Progenitor cell of endocrine pancreas (in vitro differentiated cells): ENCODE data around the gene FAXDC2. TPM values are rescaled to one million over a fixed set of nuclear protein-coding genes. Genes with fewer than 3 reads are reported as not detected.

Experiments used
- DNase-seq: peaks from one replicate; pipeline ENCODE4 v3.0.0; 2021; ENCODE audit warnings: low spot score; ENCODE audit not compliant: unreplicated experiment
- H3K27ac Mint-ChIP-seq: 2 replicates; pipeline ENCODE4 v1.8.0; 2021; ENCODE audit warnings: mild to moderate bottlenecking, moderate library complexity, mixed read lengths
- H3K27me3 Mint-ChIP-seq: 2 replicates; pipeline ENCODE4 v1.8.0; 2021; ENCODE audit warnings: mixed read lengths
- H3K36me3 Mint-ChIP-seq: 2 replicates; pipeline ENCODE4 v1.8.0; 2022; ENCODE audit warnings: mixed read lengths; ENCODE audit not compliant: insufficient read depth
- H3K4me1 Mint-ChIP-seq: 2 replicates; pipeline ENCODE4 v1.8.0; 2021; ENCODE audit warnings: low read depth, mixed read lengths
- H3K4me3 Mint-ChIP-seq: 2 replicates; pipeline ENCODE4 v1.8.0; 2021; ENCODE audit warnings: low read depth, mild to moderate bottlenecking, moderate library complexity, mixed read lengths
- H3K9me3 Mint-ChIP-seq: 2 replicates; pipeline ENCODE4 v1.8.0; 2021; ENCODE audit warnings: low read depth, mixed read lengths
- total RNA-seq: library from RNA; stranded (reverse); gene quantifications from 2 replicates; pipeline ENCODE4 v1.2.1, GENCODE V29; 2021
- TF ChIP-seq, protein P1 (sequence below): fragments of 200-600 bp; sonication (generic); IDR thresholded peaks from one replicate; pipeline ENCODE4 v1.5.0; 2021; ENCODE audit warnings: antibody characterized with exemption, mild to moderate bottlenecking; ENCODE audit not compliant: unreplicated experiment

The FAXDC2 gene
- total RNA-seq, 1 donor from 2014 or later, result 15.8 TPM

DNA sequence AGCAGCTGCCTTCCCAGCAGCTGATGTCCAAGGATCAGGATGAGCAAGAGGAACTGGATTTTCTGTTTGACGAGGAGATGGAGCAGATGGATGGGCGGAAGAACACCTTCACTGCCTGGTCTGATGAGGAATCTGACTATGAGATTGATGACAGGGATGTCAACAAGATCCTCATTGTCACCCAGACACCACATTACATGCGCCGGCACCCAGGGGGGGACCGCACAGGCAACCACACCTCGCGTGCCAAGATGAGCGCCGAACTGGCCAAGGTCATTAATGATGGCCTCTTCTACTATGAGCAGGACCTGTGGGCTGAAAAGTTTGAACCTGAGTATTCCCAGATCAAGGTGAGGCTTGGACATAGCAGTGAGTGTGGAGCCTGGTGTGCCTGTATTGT is 48.4 kb downstream of the FAXDC2 start:
- Mint-ChIP-seq H3K9me3 (no peaks in the 10 kb centered on the region), H3K4me3 (no peak overlapping the region), H3K36me3 (peaks cover 27% of the 10 kb centered on the region), H3K27ac (no peak overlapping the region), H3K27me3 (no peaks in the 10 kb centered on the region), H3K4me1 (no peaks in the 10 kb centered on the region)
- TF ChIP-seq, protein P1, sequence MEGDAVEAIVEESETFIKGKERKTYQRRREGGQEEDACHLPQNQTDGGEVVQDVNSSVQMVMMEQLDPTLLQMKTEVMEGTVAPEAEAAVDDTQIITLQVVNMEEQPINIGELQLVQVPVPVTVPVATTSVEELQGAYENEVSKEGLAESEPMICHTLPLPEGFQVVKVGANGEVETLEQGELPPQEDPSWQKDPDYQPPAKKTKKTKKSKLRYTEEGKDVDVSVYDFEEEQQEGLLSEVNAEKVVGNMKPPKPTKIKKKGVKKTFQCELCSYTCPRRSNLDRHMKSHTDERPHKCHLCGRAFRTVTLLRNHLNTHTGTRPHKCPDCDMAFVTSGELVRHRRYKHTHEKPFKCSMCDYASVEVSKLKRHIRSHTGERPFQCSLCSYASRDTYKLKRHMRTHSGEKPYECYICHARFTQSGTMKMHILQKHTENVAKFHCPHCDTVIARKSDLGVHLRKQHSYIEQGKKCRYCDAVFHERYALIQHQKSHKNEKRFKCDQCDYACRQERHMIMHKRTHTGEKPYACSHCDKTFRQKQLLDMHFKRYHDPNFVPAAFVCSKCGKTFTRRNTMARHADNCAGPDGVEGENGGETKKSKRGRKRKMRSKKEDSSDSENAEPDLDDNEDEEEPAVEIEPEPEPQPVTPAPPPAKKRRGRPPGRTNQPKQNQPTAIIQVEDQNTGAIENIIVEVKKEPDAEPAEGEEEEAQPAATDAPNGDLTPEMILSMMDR, result no peak
- no peak for DNase-seq

DNA sequence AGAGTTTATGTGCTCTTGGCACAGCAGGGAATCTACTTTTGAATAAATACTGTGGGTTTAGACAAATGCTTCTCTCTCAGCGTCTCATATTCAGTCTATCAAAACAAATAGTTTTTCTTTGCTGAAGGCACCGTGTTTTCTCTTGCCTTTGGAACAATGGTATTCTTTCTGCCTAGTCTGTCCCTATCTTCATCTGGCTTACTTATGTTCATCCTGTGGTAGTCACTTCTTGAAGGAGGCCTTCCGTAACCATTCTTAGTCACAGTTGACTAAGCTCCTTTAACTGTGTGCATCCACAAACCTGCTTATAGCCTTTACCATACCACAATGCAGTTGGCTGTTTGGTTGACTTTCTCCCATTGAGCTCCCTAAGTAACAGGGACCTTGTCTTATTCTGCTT is 49.3 kb downstream of the FAXDC2 start:
- no peak overlapping the region for H3K27ac Mint-ChIP-seq
- no peak overlapping the region for H3K4me3 Mint-ChIP-seq
- H3K9me3 Mint-ChIP-seq, result no peaks in the 10 kb centered on the region
- peaks cover 31% of the 10 kb centered on the region for H3K36me3 Mint-ChIP-seq
- TF ChIP-seq, protein P1, result no peak
- no peak for DNase-seq
- H3K27me3 Mint-ChIP-seq, result no peaks in the 10 kb centered on the region
- no peaks in the 10 kb centered on the region for H3K4me1 Mint-ChIP-seq

DNA sequence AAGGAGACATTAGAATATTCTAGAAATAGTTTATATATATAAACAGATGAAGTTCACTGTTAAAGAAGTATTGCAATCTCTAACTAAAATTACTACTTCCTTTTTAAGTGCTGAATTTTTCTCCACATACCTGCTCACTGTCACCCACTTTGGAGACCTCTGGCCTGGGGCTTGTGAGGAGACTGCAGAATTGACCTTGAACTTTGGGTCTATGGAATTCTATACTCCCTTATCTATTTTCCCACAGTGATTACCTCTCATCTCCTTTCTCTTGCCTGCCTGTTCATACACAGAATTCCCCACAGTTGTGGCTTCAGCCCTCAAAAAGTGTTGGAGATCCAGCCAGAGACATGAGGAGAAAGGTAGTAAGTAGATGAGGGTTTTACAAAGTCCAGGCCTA is 49.8 kb downstream of the FAXDC2 start:
- TF ChIP-seq, protein P1, result no peak
- Mint-ChIP-seq H3K36me3 (peaks cover 31% of the 10 kb centered on the region), H3K4me3 (no peak overlapping the region), H3K27me3 (no peaks in the 10 kb centered on the region), H3K27ac (no peak overlapping the region), H3K9me3 (no peaks in the 10 kb centered on the region), H3K4me1 (no peaks in the 10 kb centered on the region)
- no peak for DNase-seq

DNA sequence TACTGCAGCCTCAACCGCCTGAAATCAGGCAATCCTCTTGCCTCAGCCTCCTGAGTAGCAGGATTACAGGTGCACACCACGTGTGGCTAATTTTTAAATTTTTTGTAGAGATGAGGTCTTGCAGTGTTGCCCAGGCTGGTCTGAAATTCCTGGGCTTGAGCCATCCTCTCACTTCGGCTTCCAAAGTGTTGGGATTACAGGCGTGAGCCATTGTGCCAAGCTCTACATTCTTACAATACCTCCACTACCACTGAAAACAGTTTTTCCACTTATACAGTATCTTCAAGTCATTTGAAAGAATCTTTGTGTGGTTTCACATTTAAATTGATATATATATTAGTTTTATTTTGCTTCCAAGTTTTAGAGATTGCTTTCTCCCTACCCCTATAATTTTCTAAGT is 52.6 kb downstream of the FAXDC2 start:
- H3K36me3 Mint-ChIP-seq, result peaks cover 26% of the 10 kb centered on the region
- H3K27me3 Mint-ChIP-seq, result no peaks in the 10 kb centered on the region
- peaks cover 13% of the 10 kb centered on the region for H3K4me1 Mint-ChIP-seq
- no peak for DNase-seq
- no peak overlapping the region for H3K27ac Mint-ChIP-seq
- H3K9me3 Mint-ChIP-seq, result no peaks in the 10 kb centered on the region
- no peak overlapping the region for H3K4me3 Mint-ChIP-seq
- TF ChIP-seq, protein P1, result no peak

DNA sequence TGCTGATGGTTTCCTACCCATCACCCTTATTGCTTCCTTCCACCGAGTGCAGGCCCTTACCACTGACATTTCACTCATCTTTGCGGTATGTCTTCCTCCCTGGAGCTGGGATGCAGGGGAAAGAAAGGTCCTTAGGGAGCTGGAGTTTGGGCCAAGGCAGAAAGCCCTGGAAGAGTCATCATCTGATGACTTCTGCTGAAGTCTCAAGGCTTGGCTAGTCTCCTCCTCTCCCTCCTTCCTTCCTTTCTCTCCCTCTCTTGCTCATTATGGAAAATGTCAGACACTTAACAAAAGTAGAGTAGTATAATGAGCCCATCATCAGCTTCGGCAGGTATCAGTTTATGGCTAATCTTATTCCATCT is 55.2 kb downstream of the FAXDC2 start:
- TF ChIP-seq, protein P1, result no peak
- Mint-ChIP-seq H3K9me3 (no peaks in the 10 kb centered on the region), H3K27me3 (no peaks in the 10 kb centered on the region), H3K27ac (peak overlapping the region; percentile 68), H3K4me1 (peaks cover 13% of the 10 kb centered on the region), H3K36me3 (peaks cover 21% of the 10 kb centered on the region), H3K4me3 (no peak overlapping the region)
- DNase-seq, result no peak
